HepG2 (cell line): ENCODE measurements around the gene RTF1. TPM values are rescaled to one million over a fixed set of nuclear protein-coding genes. Genes with fewer than 3 reads are reported as not detected.

Experiments
- BRCA1 ChIP-seq: sonication (generic); formaldehyde crosslinking; IDR thresholded peaks from 2 replicates; pipeline ENCODE4 v1.4.0; 2020; ENCODE audit warnings: missing genetic modification reagents
- CBX1 ChIP-seq: IDR thresholded peaks from one replicate; pipeline ENCODE4 v1.6.1; 2016; ENCODE audit warnings: antibody characterized with exemption, low read depth
- CCAR2 ChIP-seq: fragments of 200-400 bp; formaldehyde crosslinking; optimal IDR thresholded peaks from 2 replicates; pipeline ENCODE3; 2018; ENCODE audit warnings: low read depth, mild to moderate bottlenecking, low read length, moderate library complexity
- FOXC1 ChIP-seq: sonication (generic); formaldehyde crosslinking; IDR thresholded peaks from 2 replicates; pipeline ENCODE4 v1.8.0; 2022; ENCODE audit warnings: mild to moderate bottlenecking, missing genetic modification reagents, borderline replicate concordance
- GZF1 ChIP-seq: sonication (generic); formaldehyde crosslinking; IDR thresholded peaks from 2 replicates; pipeline ENCODE4 v1.5.1; 2020; ENCODE audit warnings: mild to moderate bottlenecking, missing genetic modification reagents
- HDAC6 ChIP-seq: fragments of 200-600 bp; sonication (generic); IDR thresholded peaks from 2 replicates; pipeline ENCODE4 v1.7.0; 2017; ENCODE audit warnings: mild to moderate bottlenecking, antibody characterized with exemption, low read length, low read depth
- HMGA1 ChIP-seq: sonication (generic); formaldehyde crosslinking; conservative IDR thresholded peaks from 2 replicates; pipeline ENCODE4 v1.4.0; 2020; ENCODE audit warnings: missing genetic modification reagents
- IKZF4 ChIP-seq: sonication (generic); formaldehyde crosslinking; IDR thresholded peaks from 2 replicates; pipeline ENCODE4 v1.5.1; 2020; ENCODE audit warnings: borderline replicate concordance, mild to moderate bottlenecking, low read depth, missing genetic modification reagents; ENCODE audit errors: not compliant biosample characterization
- ISX ChIP-seq: sonication (generic); formaldehyde crosslinking; conservative IDR thresholded peaks from 2 replicates; pipeline ENCODE4 v1.5.0; 2020; ENCODE audit warnings: missing genetic modification reagents
- KAT7 ChIP-seq: IDR thresholded peaks from 2 replicates; pipeline ENCODE4 v1.6.1; 2018; ENCODE audit warnings: borderline replicate concordance, missing compliant biosample characterization
- KLF11 ChIP-seq: IDR thresholded peaks from 2 replicates; pipeline ENCODE4 v1.6.1; 2016; ENCODE audit warnings: missing compliant biosample characterization
- MYC ChIP-seq: sonication (generic); formaldehyde crosslinking; IDR thresholded peaks from 2 replicates; pipeline ENCODE4 v1.9.0; 2021; ENCODE audit warnings: missing genetic modification reagents, borderline replicate concordance
- NKX3-1 ChIP-seq: sonication (generic); formaldehyde crosslinking; IDR thresholded peaks from 2 replicates; pipeline ENCODE4 v1.5.0; 2020; ENCODE audit warnings: missing genetic modification reagents
- NR2F1 ChIP-seq, 2 experiments: fragments of 450-650 bp in 1 of 2; formaldehyde crosslinking in 1 of 2; IDR thresholded peaks; 2 replicates each; pipeline versions ENCODE4 v1.5.0 to v1.6.1; 2016 to 2020; ENCODE audit warnings: mild to moderate bottlenecking in 1 of 2, missing compliant biosample characterization in 1 of 2, missing genetic modification reagents in 1 of 2, moderate library complexity in 1 of 2
- PAF1 ChIP-seq: IDR thresholded peaks from 2 replicates; pipeline ENCODE4 v1.6.1; 2016; ENCODE audit warnings: missing genetic modification reagents, missing compliant biosample characterization
- STAT5B ChIP-seq: sonication (generic); formaldehyde crosslinking; IDR thresholded peaks from 2 replicates; pipeline ENCODE4 v1.4.0; 2020; ENCODE audit warnings: missing genetic modification reagents
- TCF7 ChIP-seq: sonication (generic); IDR thresholded peaks from 2 replicates; pipeline ENCODE4 v1.6.1; 2016; ENCODE audit warnings: antibody characterized with exemption, low read depth
- YEATS4 ChIP-seq: sonication (generic); formaldehyde crosslinking; IDR thresholded peaks from 2 replicates; pipeline ENCODE4 v1.4.0; 2020; ENCODE audit warnings: missing genetic modification reagents, borderline replicate concordance
- ZBTB21 ChIP-seq: sonication (generic); formaldehyde crosslinking; IDR thresholded peaks from 2 replicates; pipeline ENCODE4 v1.4.0; 2020; ENCODE audit warnings: missing genetic modification reagents
- ZEB1 ChIP-seq: IDR thresholded peaks from 2 replicates; pipeline ENCODE4 v1.6.1; 2012; ENCODE audit warnings: mild to moderate bottlenecking, low read depth, inconsistent platforms; ENCODE audit not compliant: insufficient replicate concordance
- ZMYM2 ChIP-seq: sonication (generic); formaldehyde crosslinking; IDR thresholded peaks from 2 replicates; pipeline ENCODE4 v1.8.0; 2022; ENCODE audit warnings: mild to moderate bottlenecking, missing genetic modification reagents
- ZNF234 ChIP-seq: sonication (generic); formaldehyde crosslinking; conservative IDR thresholded peaks from 2 replicates; pipeline ENCODE4 v1.5.1; 2020; ENCODE audit warnings: mild to moderate bottlenecking, missing genetic modification reagents
- ZNF282 ChIP-seq: fragments of 450-650 bp; IDR thresholded peaks from 2 replicates; pipeline ENCODE4 v1.6.1; 2018; ENCODE audit not compliant: partially characterized antibody
- ZNF3 ChIP-seq: IDR thresholded peaks from 2 replicates; pipeline ENCODE4 v1.7.0; 2017; ENCODE audit warnings: inconsistent platforms
- ZNF670 ChIP-seq: sonication (generic); formaldehyde crosslinking; IDR thresholded peaks from 2 replicates; pipeline ENCODE4 v1.8.0; 2022; ENCODE audit warnings: mild to moderate bottlenecking, missing genetic modification reagents, borderline replicate concordance
- ZNF672 ChIP-seq: sonication (generic); formaldehyde crosslinking; IDR thresholded peaks from 2 replicates; pipeline ENCODE4 v1.8.1; 2022; ENCODE audit warnings: missing genetic modification reagents
- ZNF773 ChIP-seq: sonication (generic); formaldehyde crosslinking; IDR thresholded peaks from 2 replicates; pipeline ENCODE4 v1.4.0; 2020; ENCODE audit warnings: missing genetic modification reagents, borderline replicate concordance
- ZNF776 ChIP-seq: sonication (generic); formaldehyde crosslinking; IDR thresholded peaks from 2 replicates; pipeline ENCODE4 v1.4.0; 2020; ENCODE audit warnings: mild to moderate bottlenecking, missing genetic modification reagents
- ZSCAN12 ChIP-seq: sonication (generic); formaldehyde crosslinking; IDR thresholded peaks from 2 replicates; pipeline ENCODE4 v1.9.0; 2021; ENCODE audit warnings: mild to moderate bottlenecking, missing genetic modification reagents
- polyA plus RNA-seq, 8 experiments: library from polyadenylated mRNA; depleted of rRNA in 3 of 8; stranded (reverse) in 7 of 8; unstranded in 1 of 8; fragments of >200 nt; fragmentation: Illumina TruSeq in 4 of 8; extraction: Trizol in 4 of 8; gene quantifications; 2 replicates each; pipeline versions ENCODE4 v1.2.1 to v1.2.3, GENCODE V29; 2011 to 2016; ENCODE audit warnings: low read depth in 4 of 8, missing spikeins in 1 of 8, mixed read lengths in 1 of 8; ENCODE audit not compliant: insufficient read depth in 1 of 8
- total RNA-seq, 5 experiments: library from RNA; depleted of rRNA; stranded (reverse); fragments of >200 nt; fragmentation: Illumina TruSeq; extraction: Trizol; gene quantifications; 2 replicates each; pipeline ENCODE4 v1.2.3, GENCODE V29; 2016; ENCODE audit warnings: low read depth in 1 of 5
- TF ChIP-seq, protein P1 (sequence below): sonication (generic); formaldehyde crosslinking; IDR thresholded peaks from 2 replicates; pipeline ENCODE4 v1.4.0; 2020; ENCODE audit warnings: missing genetic modification reagents, borderline replicate concordance
- TF ChIP-seq, protein P2 (sequence below): sonication (generic); formaldehyde crosslinking; IDR thresholded peaks from 2 replicates; pipeline ENCODE4 v1.4.0; 2020; ENCODE audit warnings: missing genetic modification reagents, borderline replicate concordance

Gene RTF1
- total and polyA plus RNA-seq, 2 of the 13 experiments (the other 11 are each of a cell fraction or from before 2014, with no cell fraction given): 13.9 to 17.9 TPM

DNA sequence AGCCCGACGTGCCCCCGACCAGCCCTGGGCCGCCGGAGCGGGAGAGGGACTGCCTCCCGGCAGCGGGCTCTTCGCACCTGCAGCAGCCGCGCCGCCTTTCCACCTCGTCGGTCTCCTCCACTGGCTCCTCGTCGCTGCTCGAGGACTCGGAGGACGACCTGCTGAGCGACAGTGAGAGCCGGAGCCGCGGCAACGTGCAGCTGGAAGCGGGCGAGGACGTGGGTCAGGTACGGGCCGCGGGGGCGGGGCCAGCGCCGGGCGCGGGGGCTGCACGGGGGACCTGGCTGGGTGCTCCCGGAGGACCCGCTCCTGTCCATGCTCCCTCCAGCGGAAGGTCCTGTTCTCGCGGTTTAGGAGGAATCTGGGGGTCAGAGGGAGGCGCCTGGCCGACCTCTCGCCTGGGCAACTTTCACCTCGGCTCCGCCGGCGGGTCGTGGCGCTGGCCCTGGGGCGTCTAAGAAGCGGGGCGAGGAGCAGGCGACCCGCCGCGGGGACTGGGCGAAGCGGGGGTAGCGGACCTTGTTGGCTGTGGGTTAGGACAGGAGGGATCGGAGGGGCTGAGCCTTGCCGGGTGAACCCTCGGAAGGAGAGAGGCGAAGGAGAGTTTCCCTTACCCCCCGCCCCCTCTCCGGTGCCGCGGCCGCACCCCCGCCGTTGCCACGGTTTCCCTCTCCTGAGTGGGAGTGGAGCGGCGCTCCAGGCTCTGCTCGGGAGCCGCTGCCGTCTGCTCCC is 77.5 kb downstream of the RTF1 start (continued):
- peak; percentile 53; the same call in 1 of the 2 replicates for TF ChIP-seq YEATS4 (CRISPR knock-in tag)
- TF ChIP-seq ZSCAN12 (CRISPR knock-in tag): no peak
- peak; percentile 54; the same call in 1 of the 2 replicates for TF ChIP-seq KAT7 (CRISPR knock-in tag)
- TF ChIP-seq ZNF3 (CRISPR knock-in tag): no peak
- TF ChIP-seq MYC (CRISPR knock-in tag): peak; percentile 72
- TF ChIP-seq CCAR2: no peak
- no peak for TF ChIP-seq ZMYM2
- peak; percentile 29; the same call in 1 of the 2 replicates for TF ChIP-seq GZF1 (CRISPR knock-in tag)
- no peak for TF ChIP-seq HDAC6
- TF ChIP-seq NR2F1 (CRISPR knock-in tag; IDR thresholded peaks at IDR 0.05): 0 out of 4 replicates have a peak, but pooled peaks of 1 of the 2 experiments have one; percentile 4
- peak; percentile 26 for TF ChIP-seq IKZF4 (CRISPR knock-in tag)
- TF ChIP-seq CBX1: no peak
- 0 out of 2 replicates have a peak, but pooled peaks have one; percentile 27 for TF ChIP-seq ZNF234 (CRISPR knock-in tag)
- TF ChIP-seq, protein P1, sequence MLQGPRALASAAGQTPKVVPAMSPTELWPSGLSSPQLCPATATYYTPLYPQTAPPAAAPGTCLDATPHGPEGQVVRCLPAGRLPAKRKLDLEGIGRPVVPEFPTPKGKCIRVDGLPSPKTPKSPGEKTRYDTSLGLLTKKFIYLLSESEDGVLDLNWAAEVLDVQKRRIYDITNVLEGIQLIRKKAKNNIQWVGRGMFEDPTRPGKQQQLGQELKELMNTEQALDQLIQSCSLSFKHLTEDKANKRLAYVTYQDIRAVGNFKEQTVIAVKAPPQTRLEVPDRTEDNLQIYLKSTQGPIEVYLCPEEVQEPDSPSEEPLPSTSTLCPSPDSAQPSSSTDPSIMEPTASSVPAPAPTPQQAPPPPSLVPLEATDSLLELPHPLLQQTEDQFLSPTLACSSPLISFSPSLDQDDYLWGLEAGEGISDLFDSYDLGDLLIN (CRISPR knock-in tag): peak; percentile 17; the same call in 1 of the 2 replicates
- TF ChIP-seq ZEB1: no peak
- TF ChIP-seq TCF7: no peak
- no peak for TF ChIP-seq ZNF776 (CRISPR knock-in tag)
- peak; percentile 62; the same call in 1 of the 2 replicates for TF ChIP-seq NKX3-1 (CRISPR knock-in tag)
- TF ChIP-seq BRCA1 (CRISPR knock-in tag): peak; percentile 73; the same call in 1 of the 2 replicates
- TF ChIP-seq FOXC1 (CRISPR knock-in tag): peak; percentile 43
- no peak for TF ChIP-seq ZNF773 (CRISPR knock-in tag)
- TF ChIP-seq ZBTB21 (CRISPR knock-in tag): no peak
- no peak for TF ChIP-seq ZNF670 (CRISPR knock-in tag)
- TF ChIP-seq ZNF672 (CRISPR knock-in tag): 0 out of 2 replicates have a peak, but pooled peaks have one; percentile 54
- TF ChIP-seq STAT5B (CRISPR knock-in tag): peak; percentile 85; the same call in 1 of the 2 replicates
- TF ChIP-seq, protein P2, sequence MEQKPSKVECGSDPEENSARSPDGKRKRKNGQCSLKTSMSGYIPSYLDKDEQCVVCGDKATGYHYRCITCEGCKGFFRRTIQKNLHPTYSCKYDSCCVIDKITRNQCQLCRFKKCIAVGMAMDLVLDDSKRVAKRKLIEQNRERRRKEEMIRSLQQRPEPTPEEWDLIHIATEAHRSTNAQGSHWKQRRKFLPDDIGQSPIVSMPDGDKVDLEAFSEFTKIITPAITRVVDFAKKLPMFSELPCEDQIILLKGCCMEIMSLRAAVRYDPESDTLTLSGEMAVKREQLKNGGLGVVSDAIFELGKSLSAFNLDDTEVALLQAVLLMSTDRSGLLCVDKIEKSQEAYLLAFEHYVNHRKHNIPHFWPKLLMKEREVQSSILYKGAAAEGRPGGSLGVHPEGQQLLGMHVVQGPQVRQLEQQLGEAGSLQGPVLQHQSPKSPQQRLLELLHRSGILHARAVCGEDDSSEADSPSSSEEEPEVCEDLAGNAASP: no peak
- no peak for TF ChIP-seq KLF11
- no peak for TF ChIP-seq ZNF282
- TF ChIP-seq PAF1 (CRISPR knock-in tag): no peak
- no peak for TF ChIP-seq HMGA1 (CRISPR knock-in tag)
- no peak; the same call in 1 of the 2 replicates for TF ChIP-seq ISX (CRISPR knock-in tag)
